A172 (cell line): ENCODE results near the gene MVB12A. TPM values are rescaled to one million over a fixed set of nuclear protein-coding genes. Genes with fewer than 3 reads are reported as not detected.

Source experiments
- DNase-seq: peaks from one replicate; pipeline ENCODE4 v3.0.0-alpha.2; 2015; ENCODE audit warnings: low spot score
- total RNA-seq: library from RNA; depleted of rRNA; stranded (reverse); fragments of >200 nt; shearing (Covaris generic); gene quantifications from 2 replicates; pipeline ENCODE4 v1.2.3, GENCODE V29; 2014; rRNA removed

MVB12A gene
- 105 and 141 TPM in 2 replicates for total RNA-seq

GRCh38 chr19:17419621-17420474 is at the start of gene MVB12A:
Gene MVB12A (plus strand): TSS chr19:17420047. CDS start chr19:17420136, 89 bp downstream.
- DNase-seq: peak; percentile 98

DNA sequence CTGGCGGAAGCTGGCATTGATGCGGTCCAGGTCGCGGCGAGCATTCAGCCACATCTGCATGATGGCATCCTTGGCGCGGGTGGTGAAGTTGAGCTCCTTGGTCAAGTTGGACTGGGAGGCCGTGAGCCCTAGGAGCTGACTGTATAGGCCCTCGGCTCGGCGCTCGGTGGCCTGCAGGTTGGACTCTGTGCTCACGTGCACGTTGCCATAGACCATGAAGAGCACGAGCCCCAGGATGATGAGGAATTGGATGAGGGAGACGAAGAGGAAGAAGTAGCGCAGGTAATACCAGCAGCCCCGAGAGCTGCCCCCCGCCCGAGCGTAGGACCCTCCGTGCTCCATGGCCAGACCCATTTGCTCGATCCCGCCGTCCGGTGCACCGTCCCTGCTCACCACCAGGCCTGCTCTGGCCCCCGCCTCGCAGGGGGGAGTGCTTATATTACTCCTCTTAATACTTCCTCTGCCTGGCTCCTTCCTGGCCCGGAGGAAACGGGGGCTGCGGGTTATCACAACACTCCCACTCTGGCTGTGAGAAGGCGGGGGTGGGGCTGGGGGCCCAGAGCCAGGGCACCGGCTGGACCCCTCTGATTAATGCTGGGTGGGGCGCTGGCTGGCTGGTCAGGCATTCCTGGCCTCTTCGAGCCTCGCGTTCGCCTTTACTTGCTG is 42.8 kb upstream of the MVB12A start, which contains the start of gene PLVAP:
Gene PLVAP, minus strand, starts transcription at position 408 of the 666 bp plus-strand sequence. Its CDS starts 54 bp downstream, at position 354.
- no peak for DNase-seq

DNA sequence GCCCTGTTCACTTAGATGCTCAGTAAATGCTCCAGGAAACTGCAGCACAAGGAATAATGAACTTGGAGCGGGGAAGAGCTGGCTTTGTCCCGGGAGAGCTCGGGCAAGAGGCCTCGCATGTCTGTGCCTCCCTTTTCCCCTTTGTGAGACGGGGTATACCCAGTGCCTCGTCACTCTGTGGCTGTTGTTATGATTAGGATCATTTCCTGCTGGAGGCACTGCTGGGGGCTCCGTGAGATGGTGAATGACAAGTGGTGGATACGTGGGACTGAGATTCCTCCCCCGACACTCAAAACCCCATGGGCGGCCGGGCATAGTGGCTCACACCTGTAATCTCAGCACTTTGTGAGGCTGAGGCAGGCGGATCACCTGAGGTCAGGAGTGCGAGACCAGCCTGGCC is 41.6 kb upstream of the MVB12A start:
- DNase-seq: no peak

DNA sequence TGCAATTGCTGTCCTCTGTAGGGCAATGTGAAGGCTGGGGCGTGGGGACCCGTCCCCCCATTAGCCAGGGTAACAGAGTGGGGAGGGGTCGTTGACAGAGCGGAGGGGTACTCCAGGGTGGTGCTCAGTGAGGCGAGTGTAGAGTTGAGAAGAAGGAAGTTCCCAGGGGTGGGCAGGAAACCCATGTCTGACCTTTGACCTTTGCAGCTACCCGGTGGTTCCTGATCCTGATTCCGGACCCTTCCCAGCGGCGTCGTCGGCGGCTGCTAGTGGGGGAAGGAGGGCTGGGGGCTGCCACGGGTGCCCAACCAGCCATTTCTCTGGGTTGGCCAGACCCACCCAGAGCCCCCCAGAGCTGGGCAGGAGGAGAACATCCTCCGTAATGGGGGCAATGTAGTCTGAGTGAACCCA is 40.6 kb upstream of the MVB12A start:
- DNase-seq: no peak

DNA sequence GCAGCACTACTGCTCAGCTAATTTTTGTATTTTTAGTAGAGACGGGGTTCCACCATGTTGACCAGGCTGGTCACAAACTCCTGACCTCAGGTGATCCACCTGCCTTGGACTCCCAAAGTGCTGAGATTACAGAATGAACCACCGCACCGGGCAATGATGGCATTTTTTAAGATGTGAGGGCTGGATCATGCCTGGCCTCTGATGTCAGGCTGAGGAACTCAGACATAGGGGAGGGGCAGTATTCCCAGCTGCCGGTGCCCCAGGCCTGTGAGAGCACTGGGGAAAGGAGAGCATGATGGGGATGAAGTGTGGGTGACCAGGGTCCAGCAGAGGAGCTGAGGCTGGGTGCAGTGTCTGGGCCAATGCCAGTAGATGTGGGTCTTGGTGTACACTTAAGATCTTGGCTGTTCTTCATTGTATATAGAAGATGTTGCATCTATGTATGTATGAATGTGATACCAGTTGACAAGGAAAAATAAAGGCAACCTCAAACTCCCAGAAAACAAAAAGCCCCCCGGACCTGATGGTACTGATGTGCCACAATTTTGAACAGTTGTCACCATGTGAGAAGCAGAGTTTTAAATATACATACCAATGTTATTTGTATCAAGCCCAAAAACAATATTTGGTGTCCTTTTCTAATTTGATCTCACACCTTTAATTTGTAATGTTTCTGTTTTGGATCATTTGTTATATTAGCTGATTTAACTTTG is 39.3 kb upstream of the MVB12A start:
- no peak for DNase-seq

DNA sequence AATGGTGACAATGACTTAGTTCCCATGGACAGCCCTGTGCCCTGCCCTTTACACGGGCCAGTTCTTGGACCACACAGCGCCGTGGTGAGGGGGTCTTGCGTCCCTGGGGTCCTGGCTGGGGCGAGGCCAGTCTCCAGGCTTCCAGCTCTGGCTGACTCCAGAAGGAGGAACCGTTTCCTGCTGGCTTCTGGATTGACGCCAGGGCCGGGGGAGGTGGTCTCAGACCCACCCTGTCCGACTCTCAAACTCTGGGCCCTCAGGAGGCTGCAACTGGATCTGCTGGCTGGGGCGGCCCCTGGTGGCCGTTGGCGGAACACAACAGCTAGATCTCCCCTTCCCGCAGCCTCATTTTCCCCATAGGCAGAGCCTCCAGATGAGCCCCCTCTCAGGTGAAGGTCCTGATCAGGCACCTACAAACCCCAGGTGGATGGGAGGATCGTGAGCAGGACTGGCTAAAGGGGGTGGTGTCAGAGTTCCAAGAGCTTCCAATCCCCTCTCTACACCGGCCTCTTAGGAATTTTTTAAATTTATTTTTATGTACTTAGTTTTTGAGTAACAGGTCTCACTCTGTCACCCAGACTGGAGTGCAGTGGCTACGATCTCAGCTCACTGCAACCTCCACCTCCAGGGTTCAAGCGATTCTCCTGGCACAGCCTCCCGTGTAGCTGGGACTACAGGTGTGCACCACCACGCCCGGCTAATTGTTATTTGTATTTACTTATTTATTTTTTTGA is 33.8 kb upstream of the MVB12A start:
- peak; percentile 43 for DNase-seq

DNA sequence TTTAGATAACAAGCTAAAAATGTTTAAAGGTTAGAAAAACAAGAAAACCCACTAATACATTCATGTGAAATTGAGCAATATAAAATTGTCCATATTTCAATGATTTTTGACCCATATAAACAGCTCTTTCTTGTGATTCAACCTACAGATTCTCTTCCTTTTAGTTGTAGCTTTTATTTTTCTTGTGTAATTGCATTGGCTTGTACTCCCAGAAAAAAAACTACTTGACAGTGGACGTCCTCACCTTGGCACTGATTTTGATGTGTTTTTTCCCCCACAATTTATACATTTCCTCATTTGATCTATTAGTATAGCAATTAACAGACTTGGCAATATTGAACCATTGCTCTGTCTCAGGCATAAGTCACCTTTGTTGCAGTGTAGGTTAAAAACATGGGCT is 30.6 kb upstream of the MVB12A start:
- no peak for DNase-seq

- no peak for DNase-seq
Measured at GRCh38 chr19:17389957-17390664, 29.7 kb upstream of the MVB12A start.

DNA sequence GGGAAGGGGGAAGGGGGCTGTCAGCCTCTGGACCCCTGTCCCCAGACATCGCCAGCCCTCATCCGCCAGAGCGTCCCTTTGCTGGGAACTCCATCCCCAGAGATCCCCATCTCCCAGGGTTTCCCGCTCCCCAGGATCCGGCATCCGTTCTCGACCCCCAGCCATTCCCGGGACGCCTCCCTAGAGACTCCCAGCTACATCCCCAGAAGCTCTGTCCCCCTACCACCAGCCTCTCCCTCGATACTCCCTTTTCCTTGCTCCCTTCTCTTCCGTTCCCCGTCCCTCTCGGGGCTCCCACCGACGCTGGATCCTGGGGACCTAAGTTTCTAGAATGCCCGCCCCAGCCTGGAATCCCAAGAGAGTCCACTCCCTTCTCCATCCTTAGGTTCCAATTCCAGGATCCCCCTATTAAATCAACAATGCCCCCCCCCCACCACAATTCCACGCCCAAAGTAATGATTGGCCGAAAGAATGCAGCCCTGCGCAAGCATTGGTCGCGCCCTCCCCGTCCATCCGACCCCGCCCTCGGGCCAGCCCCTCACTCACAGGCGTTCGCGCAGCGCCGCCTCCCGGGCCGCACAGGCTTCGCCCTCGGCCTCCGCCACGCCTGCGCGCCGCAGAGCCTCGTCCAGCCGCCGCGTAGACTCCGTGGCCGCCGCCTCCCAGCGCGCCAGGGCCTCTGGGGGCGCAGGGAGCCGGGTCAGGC is 29.0 kb upstream of the MVB12A start:
- peak; percentile 84 for DNase-seq

DNA sequence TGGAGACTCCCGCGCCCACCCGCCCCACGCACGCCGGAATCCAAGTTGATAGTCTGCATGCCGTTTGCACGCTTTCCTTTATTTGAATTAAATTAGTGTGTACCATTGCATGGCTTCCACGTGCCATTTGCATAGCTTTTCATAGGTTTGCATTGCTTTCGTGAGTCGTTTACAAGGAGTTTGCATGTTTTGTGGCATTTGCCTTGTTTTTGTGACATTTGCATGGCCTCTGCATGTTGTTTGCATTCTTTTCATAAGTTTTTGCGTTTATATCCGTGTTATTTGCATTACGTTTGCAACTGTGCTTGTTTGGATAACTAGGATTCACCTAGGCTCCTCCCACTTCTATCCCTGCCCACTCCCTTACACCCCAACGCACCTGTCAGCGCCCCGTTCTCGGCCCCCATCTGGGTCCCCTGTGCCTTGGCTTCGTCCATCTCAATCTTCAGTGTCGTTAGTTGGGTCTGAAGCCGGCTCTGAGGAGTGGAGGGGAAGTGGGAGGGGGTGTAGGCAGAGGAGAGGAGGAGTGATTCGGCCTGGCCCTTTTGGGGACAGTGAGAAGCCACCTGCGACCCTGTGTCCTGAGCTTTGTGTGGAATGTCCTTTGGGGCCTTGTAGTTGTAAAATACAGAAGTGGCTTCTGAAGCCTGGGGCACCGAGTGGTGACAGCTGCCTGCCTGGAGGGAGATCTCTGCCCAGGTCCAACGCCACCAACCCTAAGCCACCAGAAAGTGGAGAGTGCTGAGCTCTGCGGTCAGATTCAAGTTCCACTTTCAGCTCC is 28.3 kb upstream of the MVB12A start:
- DNase-seq: no peak

GRCh38 chr19:17393002-17393401 is 26.8 kb upstream of the MVB12A start:
- DNase-seq: peak; percentile 42

DNA sequence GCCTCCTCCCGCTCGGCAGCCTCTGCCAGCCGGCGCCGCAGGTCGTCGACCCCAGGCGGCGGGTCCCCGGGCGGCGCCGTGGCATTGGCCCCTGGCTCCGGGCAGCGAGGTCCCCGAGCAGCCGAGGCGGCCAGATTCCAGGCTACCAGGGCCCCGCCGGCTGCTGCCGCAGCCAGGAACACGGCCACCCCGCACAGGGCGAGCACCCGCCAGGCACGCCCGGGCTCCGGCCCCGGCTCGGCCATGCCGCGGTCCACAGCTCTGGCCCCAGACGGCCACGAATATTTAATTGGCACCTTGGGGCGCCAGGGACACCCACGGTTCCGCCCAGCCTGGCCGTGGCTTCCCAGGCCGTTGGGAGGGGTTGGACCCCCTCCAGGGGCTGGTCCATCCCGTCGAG is 25.9 kb upstream of the MVB12A start, which contains the start of gene CCDC194:
Gene CCDC194, minus strand, starts transcription at position 283 of the 400 bp plus-strand sequence. Its CDS starts 38 bp downstream, at position 245.
- DNase-seq: no peak

- peak; percentile 60 for DNase-seq
Measured at GRCh38 chr19:17394891-17395415, 24.9 kb upstream of the MVB12A start.

DNA sequence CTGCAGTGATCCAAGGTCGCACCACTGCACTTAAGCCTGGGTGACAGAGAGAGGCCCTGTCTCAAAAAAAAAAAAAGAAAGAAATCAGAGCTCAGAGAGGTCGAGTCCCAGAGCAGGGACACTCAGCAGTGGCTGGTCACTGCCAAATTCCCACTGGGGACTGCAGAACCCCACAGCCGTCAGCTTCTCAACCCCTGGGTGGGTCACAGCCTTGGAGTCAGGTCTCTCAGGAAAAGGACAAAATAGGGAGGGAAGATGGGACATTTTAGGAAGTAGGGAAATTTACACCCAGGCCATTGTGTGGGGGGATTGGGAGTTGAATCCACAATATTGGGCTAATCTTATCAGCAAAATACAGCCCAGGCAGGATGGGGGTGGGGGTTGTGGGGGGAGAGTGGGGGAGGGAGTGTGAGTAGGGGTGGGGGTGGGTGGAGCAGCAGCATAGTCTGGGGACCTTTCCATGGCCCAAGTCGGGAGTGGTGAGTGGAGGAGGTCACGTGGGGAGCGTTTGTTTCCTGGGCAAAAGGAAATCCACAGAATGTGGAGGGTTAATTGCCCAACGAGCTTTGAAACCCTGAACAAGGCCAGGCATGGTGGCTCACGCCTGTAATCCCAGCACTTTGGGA is 20.8 kb upstream of the MVB12A start:
- no peak for DNase-seq

DNA sequence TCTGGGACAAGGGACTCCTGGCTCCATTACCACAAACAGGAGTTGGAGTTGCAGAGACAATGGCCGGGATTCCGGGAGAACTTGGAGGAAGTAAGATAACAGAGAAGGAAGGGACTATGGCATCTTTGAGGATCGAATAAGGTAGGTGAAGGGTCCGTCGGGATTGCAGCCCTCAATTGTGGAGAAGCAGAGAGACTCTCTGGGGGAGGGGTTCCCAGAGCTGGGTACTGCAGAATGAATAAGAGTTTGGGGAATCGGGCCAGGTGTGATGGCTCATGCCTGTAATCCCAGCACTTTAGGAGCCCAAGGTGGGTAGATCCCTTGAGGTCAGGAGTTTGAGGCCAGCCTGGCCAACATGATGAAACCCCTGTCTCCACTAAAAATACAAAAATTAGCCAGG is 18.2 kb upstream of the MVB12A start:
- no peak for DNase-seq

GRCh38 chr19:17402982-17403855 is 16.6 kb upstream of the MVB12A start:
- DNase-seq: no peak

GRCh38 chr19:17404015-17404414 is 15.8 kb upstream of the MVB12A start:
- no peak for DNase-seq
